ENCODE results near the gene ATXN1. TPM values are rescaled to one million over a fixed set of nuclear protein-coding genes. Genes with fewer than 3 reads are reported as not detected.

ATXN1 gene
- total and polyA plus RNA-seq, 2 of the 8 experiments (the other 6 are each of a cell fraction or from before 2014, with no cell fraction given) = 1.6 to 4.0 TPM

- TF ChIP-seq, protein P1, sequence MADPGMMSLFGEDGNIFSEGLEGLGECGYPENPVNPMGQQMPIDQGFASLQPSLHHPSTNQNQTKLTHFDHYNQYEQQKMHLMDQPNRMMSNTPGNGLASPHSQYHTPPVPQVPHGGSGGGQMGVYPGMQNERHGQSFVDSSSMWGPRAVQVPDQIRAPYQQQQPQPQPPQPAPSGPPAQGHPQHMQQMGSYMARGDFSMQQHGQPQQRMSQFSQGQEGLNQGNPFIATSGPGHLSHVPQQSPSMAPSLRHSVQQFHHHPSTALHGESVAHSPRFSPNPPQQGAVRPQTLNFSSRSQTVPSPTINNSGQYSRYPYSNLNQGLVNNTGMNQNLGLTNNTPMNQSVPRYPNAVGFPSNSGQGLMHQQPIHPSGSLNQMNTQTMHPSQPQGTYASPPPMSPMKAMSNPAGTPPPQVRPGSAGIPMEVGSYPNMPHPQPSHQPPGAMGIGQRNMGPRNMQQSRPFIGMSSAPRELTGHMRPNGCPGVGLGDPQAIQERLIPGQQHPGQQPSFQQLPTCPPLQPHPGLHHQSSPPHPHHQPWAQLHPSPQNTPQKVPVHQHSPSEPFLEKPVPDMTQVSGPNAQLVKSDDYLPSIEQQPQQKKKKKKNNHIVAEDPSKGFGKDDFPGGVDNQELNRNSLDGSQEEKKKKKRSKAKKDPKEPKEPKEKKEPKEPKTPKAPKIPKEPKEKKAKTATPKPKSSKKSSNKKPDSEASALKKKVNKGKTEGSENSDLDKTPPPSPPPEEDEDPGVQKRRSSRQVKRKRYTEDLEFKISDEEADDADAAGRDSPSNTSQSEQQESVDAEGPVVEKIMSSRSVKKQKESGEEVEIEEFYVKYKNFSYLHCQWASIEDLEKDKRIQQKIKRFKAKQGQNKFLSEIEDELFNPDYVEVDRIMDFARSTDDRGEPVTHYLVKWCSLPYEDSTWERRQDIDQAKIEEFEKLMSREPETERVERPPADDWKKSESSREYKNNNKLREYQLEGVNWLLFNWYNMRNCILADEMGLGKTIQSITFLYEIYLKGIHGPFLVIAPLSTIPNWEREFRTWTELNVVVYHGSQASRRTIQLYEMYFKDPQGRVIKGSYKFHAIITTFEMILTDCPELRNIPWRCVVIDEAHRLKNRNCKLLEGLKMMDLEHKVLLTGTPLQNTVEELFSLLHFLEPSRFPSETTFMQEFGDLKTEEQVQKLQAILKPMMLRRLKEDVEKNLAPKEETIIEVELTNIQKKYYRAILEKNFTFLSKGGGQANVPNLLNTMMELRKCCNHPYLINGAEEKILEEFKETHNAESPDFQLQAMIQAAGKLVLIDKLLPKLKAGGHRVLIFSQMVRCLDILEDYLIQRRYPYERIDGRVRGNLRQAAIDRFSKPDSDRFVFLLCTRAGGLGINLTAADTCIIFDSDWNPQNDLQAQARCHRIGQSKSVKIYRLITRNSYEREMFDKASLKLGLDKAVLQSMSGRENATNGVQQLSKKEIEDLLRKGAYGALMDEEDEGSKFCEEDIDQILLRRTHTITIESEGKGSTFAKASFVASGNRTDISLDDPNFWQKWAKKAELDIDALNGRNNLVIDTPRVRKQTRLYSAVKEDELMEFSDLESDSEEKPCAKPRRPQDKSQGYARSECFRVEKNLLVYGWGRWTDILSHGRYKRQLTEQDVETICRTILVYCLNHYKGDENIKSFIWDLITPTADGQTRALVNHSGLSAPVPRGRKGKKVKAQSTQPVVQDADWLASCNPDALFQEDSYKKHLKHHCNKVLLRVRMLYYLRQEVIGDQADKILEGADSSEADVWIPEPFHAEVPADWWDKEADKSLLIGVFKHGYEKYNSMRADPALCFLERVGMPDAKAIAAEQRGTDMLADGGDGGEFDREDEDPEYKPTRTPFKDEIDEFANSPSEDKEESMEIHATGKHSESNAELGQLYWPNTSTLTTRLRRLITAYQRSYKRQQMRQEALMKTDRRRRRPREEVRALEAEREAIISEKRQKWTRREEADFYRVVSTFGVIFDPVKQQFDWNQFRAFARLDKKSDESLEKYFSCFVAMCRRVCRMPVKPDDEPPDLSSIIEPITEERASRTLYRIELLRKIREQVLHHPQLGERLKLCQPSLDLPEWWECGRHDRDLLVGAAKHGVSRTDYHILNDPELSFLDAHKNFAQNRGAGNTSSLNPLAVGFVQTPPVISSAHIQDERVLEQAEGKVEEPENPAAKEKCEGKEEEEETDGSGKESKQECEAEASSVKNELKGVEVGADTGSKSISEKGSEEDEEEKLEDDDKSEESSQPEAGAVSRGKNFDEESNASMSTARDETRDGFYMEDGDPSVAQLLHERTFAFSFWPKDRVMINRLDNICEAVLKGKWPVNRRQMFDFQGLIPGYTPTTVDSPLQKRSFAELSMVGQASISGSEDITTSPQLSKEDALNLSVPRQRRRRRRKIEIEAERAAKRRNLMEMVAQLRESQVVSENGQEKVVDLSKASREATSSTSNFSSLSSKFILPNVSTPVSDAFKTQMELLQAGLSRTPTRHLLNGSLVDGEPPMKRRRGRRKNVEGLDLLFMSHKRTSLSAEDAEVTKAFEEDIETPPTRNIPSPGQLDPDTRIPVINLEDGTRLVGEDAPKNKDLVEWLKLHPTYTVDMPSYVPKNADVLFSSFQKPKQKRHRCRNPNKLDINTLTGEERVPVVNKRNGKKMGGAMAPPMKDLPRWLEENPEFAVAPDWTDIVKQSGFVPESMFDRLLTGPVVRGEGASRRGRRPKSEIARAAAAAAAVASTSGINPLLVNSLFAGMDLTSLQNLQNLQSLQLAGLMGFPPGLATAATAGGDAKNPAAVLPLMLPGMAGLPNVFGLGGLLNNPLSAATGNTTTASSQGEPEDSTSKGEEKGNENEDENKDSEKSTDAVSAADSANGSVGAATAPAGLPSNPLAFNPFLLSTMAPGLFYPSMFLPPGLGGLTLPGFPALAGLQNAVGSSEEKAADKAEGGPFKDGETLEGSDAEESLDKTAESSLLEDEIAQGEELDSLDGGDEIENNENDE (IDR thresholded peaks at IDR 0.05; ENCODE audit: insufficient replicate concordance, low read length) = no peak
Measured at GRCh38 chr6:16684195-16684689, 77.0 kb downstream of the ATXN1 start (continued).
